HL-60 (cell line): ENCODE measurements around the gene GLRA1.

Source experiments
- DNase-seq, 2 experiments: peaks; one replicate each; pipeline ENCODE4 v3.0.0-alpha.2; 2010 to 2020; ENCODE audit warnings: low read depth in 1 of 2, low spot score in 1 of 2
- H3K27ac ChIP-seq: fragments of 250-450 bp; sonication (Bioruptor Pico); replicated peaks from 2 replicates; pipeline ENCODE4 v1.5.1; 2020; ENCODE audit warnings: mild to moderate bottlenecking, moderate library complexity
- H3K27me3 ChIP-seq: fragments of 250-450 bp; sonication (Bioruptor Pico); 2 replicates; pipeline ENCODE4 v1.5.1; 2021; ENCODE audit warnings: mild to moderate bottlenecking, moderate library complexity; ENCODE audit not compliant: insufficient read depth, poor library complexity, severe bottlenecking
- H3K4me3 ChIP-seq: replicated peaks from 2 replicates; pipeline ENCODE4 v1.5.1; 2011; ENCODE audit warnings: mild to moderate bottlenecking, control low read depth, low read length; ENCODE audit not compliant: insufficient read depth
- CTCF ChIP-seq: IDR thresholded peaks from one replicate; pipeline ENCODE4 v1.5.1; 2011; ENCODE audit warnings: low read length, control low read depth, inconsistent platforms; ENCODE audit not compliant: insufficient read depth
- GABPA ChIP-seq: IDR thresholded peaks from 2 replicates; pipeline ENCODE4 v1.6.1; 2012; ENCODE audit warnings: low read depth
- POLR2AphosphoS5 ChIP-seq: IDR thresholded peaks from 2 replicates; pipeline ENCODE4 v1.6.1; 2012; ENCODE audit warnings: low read depth
- REST ChIP-seq: IDR thresholded peaks from 2 replicates; pipeline ENCODE4 v1.6.1; 2012; ENCODE audit warnings: low read depth; ENCODE audit not compliant: insufficient replicate concordance
- SPI1 ChIP-seq: IDR thresholded peaks from 2 replicates; pipeline ENCODE4 v1.6.1; 2012; ENCODE audit warnings: low read depth, mild to moderate bottlenecking, borderline replicate concordance

Gene GLRA1

DNA sequence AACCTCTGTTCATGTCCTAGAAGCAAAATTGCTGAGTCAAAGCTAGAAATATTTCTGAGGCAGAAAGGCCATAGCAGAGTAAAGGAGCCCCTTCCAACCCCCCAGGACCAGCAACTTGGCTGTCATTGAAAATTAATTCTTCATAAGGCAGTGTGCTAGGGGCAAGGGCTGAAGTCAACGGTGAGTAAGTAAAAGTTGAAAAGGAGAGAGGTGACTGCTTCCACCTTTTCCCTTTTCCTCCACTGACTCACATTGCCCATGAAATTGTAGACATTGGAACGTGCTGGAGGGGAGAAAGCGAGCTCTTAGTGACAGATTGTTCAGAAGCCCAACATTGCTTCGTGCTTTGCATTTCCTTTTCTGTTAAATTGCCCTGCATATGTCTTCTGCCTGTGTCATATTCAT is 19.1 kb downstream of the GLRA1 start:
- DNase-seq: no peak
- TF ChIP-seq GABPA: no peak
- TF ChIP-seq REST: no peak
- no peak for TF ChIP-seq SPI1
- no peak for TF ChIP-seq POLR2AphosphoS5
- no peak for TF ChIP-seq CTCF
- Histone ChIP-seq H3K4me3 (no peak overlapping the region), H3K27ac (no peak overlapping the region), H3K27me3 (no peaks in the 10 kb centered on the region)

DNA sequence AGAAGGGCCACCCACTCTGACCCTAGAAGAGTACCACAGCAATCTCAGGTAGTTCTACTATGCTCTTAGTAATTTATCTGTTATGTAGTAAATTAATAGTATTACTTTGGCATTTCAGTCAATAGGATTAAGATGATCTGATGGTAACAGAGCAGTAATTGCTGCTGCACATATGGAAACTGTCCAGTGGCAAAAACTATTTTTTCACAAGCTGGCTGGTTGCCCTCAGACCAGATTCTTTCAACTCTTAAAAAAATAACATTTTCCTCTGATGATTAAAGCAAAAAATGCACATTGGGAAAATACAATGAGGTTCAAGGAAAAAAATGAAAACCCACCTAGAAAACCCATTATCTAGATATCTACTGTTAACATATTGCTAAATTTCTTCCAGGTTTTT is 19.7 kb downstream of the GLRA1 start:
- Histone ChIP-seq H3K27ac (no peak overlapping the region), H3K27me3 (no peaks in the 10 kb centered on the region), H3K4me3 (no peak overlapping the region)
- DNase-seq: no peak
- TF ChIP-seq SPI1: no peak
- no peak for TF ChIP-seq POLR2AphosphoS5
- TF ChIP-seq REST: no peak
- TF ChIP-seq GABPA: no peak
- no peak for TF ChIP-seq CTCF

GRCh38 chr5:151904127-151904526 is 20.5 kb downstream of the GLRA1 start:
- no peak overlapping the region for H3K27ac ChIP-seq
- DNase-seq: peak in 1 of 2 experiments; percentile 4
- no peak overlapping the region for H3K4me3 ChIP-seq
- no peaks in the 10 kb centered on the region for H3K27me3 ChIP-seq
- no peak for TF ChIP-seq GABPA
- TF ChIP-seq SPI1: no peak
- TF ChIP-seq CTCF: no peak
- no peak for TF ChIP-seq REST
- TF ChIP-seq POLR2AphosphoS5: no peak
